ENCODE data around the gene SNTA1.
"Not testable (repeated sequence)": the region's sequence is repeated elsewhere in the genome, so short reads cannot be mapped to it uniquely, and the experiment has no call there.

SNTA1 gene

GRCh38 chr20:33393609-33394008 is 50.0 kb downstream of the SNTA1 start:
- Histone ChIP-seq H3K4me1 (ENCODE audit: control insufficient read depth in 1 of 2, insufficient read depth in 2 of 2, low read length in 2 of 2) (no peaks in the 10 kb centered on the region), H3K9ac (ENCODE audit: low read length) (no peak overlapping the region), H4K8ac (ENCODE audit: low read depth, low read length) (no peak overlapping the region), H4K91ac (ENCODE audit: low read depth, low read length) (no peak overlapping the region), H3K79me2 (ENCODE audit: control insufficient read depth, insufficient read depth, low read length, poor library complexity) (no peaks in the 10 kb centered on the region), H2BK120ac (ENCODE audit: insufficient read depth, low read length, poor library complexity) (no peak overlapping the region), H3K4me2 (ENCODE audit: low read length) (no peak overlapping the region), H2BK5ac (ENCODE audit: low read depth, low read length, poor library complexity) (no peak overlapping the region), H4K12ac (ENCODE audit: low read depth, low read length) (no peak overlapping the region), H3K36me3 (ENCODE audit: control insufficient read depth in 1 of 2, insufficient read depth in 2 of 2, low read length in 2 of 2) (peaks cover 17 to 27% of the 10 kb centered on the region in 2 experiments), H3K18ac (ENCODE audit: low read length) (no peak overlapping the region), H2BK12ac (ENCODE audit: low read length) (no peak overlapping the region), H2AK5ac (ENCODE audit: low read length) (no peak overlapping the region), H3K4me3 (ENCODE audit: low read depth, low read length) (no peak overlapping the region), H3K9me3 (ENCODE audit: insufficient read depth, low read depth, low read length) (no peaks in the 10 kb centered on the region), H3K79me1 (ENCODE audit: low read length) (no peaks in the 10 kb centered on the region), H3K14ac (ENCODE audit: low read length) (no peak overlapping the region), H3K23ac (ENCODE audit: low read length) (no peak overlapping the region), H2AFZ (ENCODE audit: insufficient read depth, low read length, poor library complexity) (no peak overlapping the region), H3K27ac (ENCODE audit: low read depth, low read length) (no peak overlapping the region), H3K4ac (ENCODE audit: low read depth, low read length) (no peak overlapping the region), H3K27me3 (ENCODE audit: insufficient read depth, low read length) (no peaks in the 10 kb centered on the region)
- WGBS (ENCODE audit: extremely low coverage, insufficient coverage, insufficient read length): no CpG with 5 or more reads among the region's 4 CpGs
- DNase-seq: no peak

GRCh38 chr20:33391722-33392415 is 51.7 kb downstream of the SNTA1 start:
- Histone ChIP-seq H3K27ac (ENCODE audit: low read depth, low read length) (no peak overlapping the region), H3K4me1 (ENCODE audit: control insufficient read depth in 1 of 2, insufficient read depth in 2 of 2, low read length in 2 of 2) (no peaks in the 10 kb centered on the region), H2BK12ac (ENCODE audit: low read length) (no peak overlapping the region), H2BK120ac (ENCODE audit: insufficient read depth, low read length, poor library complexity) (no peak overlapping the region), H4K91ac (ENCODE audit: low read depth, low read length) (no peak overlapping the region), H3K4ac (ENCODE audit: low read depth, low read length) (no peak overlapping the region), H3K27me3 (ENCODE audit: insufficient read depth, low read length) (no peaks in the 10 kb centered on the region), H2AK5ac (ENCODE audit: low read length) (no peak overlapping the region), H4K8ac (ENCODE audit: low read depth, low read length) (no peak overlapping the region), H3K4me3 (ENCODE audit: low read depth, low read length) (no peak overlapping the region), H3K4me2 (ENCODE audit: low read length) (no peak overlapping the region), H3K23ac (ENCODE audit: low read length) (no peak overlapping the region), H3K36me3 (ENCODE audit: control insufficient read depth in 1 of 2, insufficient read depth in 2 of 2, low read length in 2 of 2) (peaks cover 22 to 30% of the 10 kb centered on the region in 2 experiments), H3K9me3 (ENCODE audit: insufficient read depth, low read depth, low read length) (no peaks in the 10 kb centered on the region), H3K14ac (ENCODE audit: low read length) (no peak overlapping the region), H4K12ac (ENCODE audit: low read depth, low read length) (no peak overlapping the region), H3K9ac (ENCODE audit: low read length) (no peak overlapping the region), H3K79me2 (ENCODE audit: control insufficient read depth, insufficient read depth, low read length, poor library complexity) (no peaks in the 10 kb centered on the region), H2BK5ac (ENCODE audit: low read depth, low read length, poor library complexity) (no peak overlapping the region), H3K79me1 (ENCODE audit: low read length) (no peaks in the 10 kb centered on the region), H3K18ac (ENCODE audit: low read length) (no peak overlapping the region), H2AFZ (ENCODE audit: insufficient read depth, low read length, poor library complexity) (no peak overlapping the region)
- no CpG with 5 or more reads among the region's 9 CpGs for WGBS (ENCODE audit: extremely low coverage, insufficient coverage, insufficient read length)
- DNase-seq: no peak

GRCh38 chr20:33389326-33389725 is 54.2 kb downstream of the SNTA1 start:
- not testable (repeated sequence) for H3K79me2 ChIP-seq (ENCODE audit: control insufficient read depth, insufficient read depth, low read length, poor library complexity); DNase-seq; H3K4me2 ChIP-seq (ENCODE audit: low read length); H3K9ac ChIP-seq (ENCODE audit: low read length); H3K4me3 ChIP-seq (ENCODE audit: low read depth, low read length); H2AFZ ChIP-seq (ENCODE audit: insufficient read depth, low read length, poor library complexity); H2BK5ac ChIP-seq (ENCODE audit: low read depth, low read length, poor library complexity); H3K14ac ChIP-seq (ENCODE audit: low read length); H4K91ac ChIP-seq (ENCODE audit: low read depth, low read length); H3K4me1 ChIP-seq (ENCODE audit: control insufficient read depth in 1 of 2, insufficient read depth in 2 of 2, low read length in 2 of 2); H2AK5ac ChIP-seq (ENCODE audit: low read length); H2BK120ac ChIP-seq (ENCODE audit: insufficient read depth, low read length, poor library complexity); H3K4ac ChIP-seq (ENCODE audit: low read depth, low read length); H3K23ac ChIP-seq (ENCODE audit: low read length); H4K8ac ChIP-seq (ENCODE audit: low read depth, low read length); H3K79me1 ChIP-seq (ENCODE audit: low read length); H3K27ac ChIP-seq (ENCODE audit: low read depth, low read length); H3K18ac ChIP-seq (ENCODE audit: low read length); H4K12ac ChIP-seq (ENCODE audit: low read depth, low read length); H2BK12ac ChIP-seq (ENCODE audit: low read length); H3K27me3 ChIP-seq (ENCODE audit: insufficient read depth, low read length); H3K9me3 ChIP-seq (ENCODE audit: insufficient read depth, low read depth, low read length)
- no CpG with 5 or more reads among the region's 36 CpGs for WGBS (ENCODE audit: extremely low coverage, insufficient coverage, insufficient read length)
- H3K36me3 ChIP-seq (ENCODE audit: control insufficient read depth in 1 of 2, insufficient read depth in 2 of 2, low read length in 2 of 2): peaks cover 28 to 34% of the 10 kb centered on the region in 2 experiments

- WGBS (ENCODE audit: extremely low coverage, insufficient coverage, insufficient read length): no CpG with 5 or more reads among the region's 3 CpGs
- no peak overlapping the region for H2AFZ ChIP-seq (ENCODE audit: insufficient read depth, low read length, poor library complexity)
These were observed 55.3 kb downstream of the SNTA1 start for GRCh38 chr20:33388268-33388667.

More at GRCh38 chr20:33388268-33388667, 55.3 kb downstream of the SNTA1 start:
- H4K8ac ChIP-seq (ENCODE audit: low read depth, low read length): no peak overlapping the region
- no peak overlapping the region for H2BK12ac ChIP-seq (ENCODE audit: low read length)
- H3K9ac ChIP-seq (ENCODE audit: low read length): no peak overlapping the region
- H3K4me2 ChIP-seq (ENCODE audit: low read length): no peak overlapping the region
- H3K4me3 ChIP-seq (ENCODE audit: low read depth, low read length): no peak overlapping the region
- H3K36me3 ChIP-seq (ENCODE audit: control insufficient read depth in 1 of 2, insufficient read depth in 2 of 2, low read length in 2 of 2): peaks cover 28 to 32% of the 10 kb centered on the region in 2 experiments
- H3K79me1 ChIP-seq (ENCODE audit: low read length): no peaks in the 10 kb centered on the region
- H4K12ac ChIP-seq (ENCODE audit: low read depth, low read length): no peak overlapping the region
- no peaks in the 10 kb centered on the region for H3K79me2 ChIP-seq (ENCODE audit: control insufficient read depth, insufficient read depth, low read length, poor library complexity)
- no peak overlapping the region for H2BK5ac ChIP-seq (ENCODE audit: low read depth, low read length, poor library complexity)
- no peak overlapping the region for H3K23ac ChIP-seq (ENCODE audit: low read length)
- H4K91ac ChIP-seq (ENCODE audit: low read depth, low read length): no peak overlapping the region
- no peak overlapping the region for H3K27ac ChIP-seq (ENCODE audit: low read depth, low read length)
- DNase-seq: no peak
- H3K27me3 ChIP-seq (ENCODE audit: insufficient read depth, low read length): no peaks in the 10 kb centered on the region
- H2BK120ac ChIP-seq (ENCODE audit: insufficient read depth, low read length, poor library complexity): no peak overlapping the region
- H3K14ac ChIP-seq (ENCODE audit: low read length): no peak overlapping the region
- no peak overlapping the region for H3K4ac ChIP-seq (ENCODE audit: low read depth, low read length)
- H3K18ac ChIP-seq (ENCODE audit: low read length): no peak overlapping the region
- H2AK5ac ChIP-seq (ENCODE audit: low read length): no peak overlapping the region
- H3K9me3 ChIP-seq (ENCODE audit: insufficient read depth, low read depth, low read length): no peaks in the 10 kb centered on the region
- H3K4me1 ChIP-seq (ENCODE audit: control insufficient read depth in 1 of 2, insufficient read depth in 2 of 2, low read length in 2 of 2): no peaks in the 10 kb centered on the region

Data from trophoblast cell (in vitro differentiated cells and primary cell).